HG03571 (cell line): ENCODE data around the gene SUGP2.

Source experiments
- ATAC-seq: cut with Tn5 transposase; IDR thresholded peaks from one replicate; pipeline ENCODE4 v1.9.1; 2021; ENCODE audit not compliant: unreplicated experiment

SUGP2 gene

DNA sequence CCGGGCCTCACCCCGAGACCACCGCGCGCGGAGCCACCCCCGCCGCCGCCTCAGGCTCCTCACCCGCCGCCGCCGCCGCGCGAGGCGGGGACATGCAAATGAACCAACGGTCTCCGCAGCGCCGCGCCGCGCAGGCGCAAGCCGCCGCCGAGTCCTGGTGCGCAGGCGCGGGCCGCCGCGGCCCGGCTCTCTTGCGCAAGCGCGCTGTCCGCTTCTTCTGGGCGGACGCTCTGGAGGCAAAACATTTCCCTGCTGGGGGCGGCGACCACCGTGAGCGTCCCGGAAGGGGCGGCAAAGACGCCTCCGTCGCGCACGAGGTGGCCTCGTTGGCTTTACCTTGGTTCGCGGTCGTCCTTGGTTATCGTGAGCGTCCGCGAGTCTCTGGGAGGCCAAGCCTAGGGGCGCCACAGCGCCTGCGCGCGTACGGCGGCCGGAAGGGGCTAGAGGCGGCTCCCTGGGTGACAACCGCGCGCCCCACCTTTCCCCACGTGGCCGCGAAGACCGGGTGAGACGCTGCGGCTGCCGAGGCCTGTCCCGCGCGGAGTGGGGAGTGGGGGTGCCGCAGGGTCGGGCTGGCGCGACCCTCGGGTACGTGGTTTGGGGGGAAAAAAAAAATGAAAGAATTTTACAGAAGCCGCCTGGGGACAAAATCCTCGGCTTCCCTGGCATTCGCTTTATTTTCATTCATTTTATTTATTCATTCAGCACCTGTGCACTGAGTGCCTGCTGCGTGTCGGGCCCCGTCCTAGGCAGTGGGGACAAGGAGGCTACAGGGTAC is at the start of gene SUGP2, which contains the start of gene ARMC6:
Gene SUGP2 (minus strand): TSS at position 92 of the 778 bp plus-strand sequence. CDS start 2,446 bp downstream, outside the sequence.
Gene ARMC6 (plus strand): TSS at position 178 of the 778 bp plus-strand sequence. CDS start 607 bp downstream, outside the sequence.
- peak; percentile 67 for ATAC-seq

DNA sequence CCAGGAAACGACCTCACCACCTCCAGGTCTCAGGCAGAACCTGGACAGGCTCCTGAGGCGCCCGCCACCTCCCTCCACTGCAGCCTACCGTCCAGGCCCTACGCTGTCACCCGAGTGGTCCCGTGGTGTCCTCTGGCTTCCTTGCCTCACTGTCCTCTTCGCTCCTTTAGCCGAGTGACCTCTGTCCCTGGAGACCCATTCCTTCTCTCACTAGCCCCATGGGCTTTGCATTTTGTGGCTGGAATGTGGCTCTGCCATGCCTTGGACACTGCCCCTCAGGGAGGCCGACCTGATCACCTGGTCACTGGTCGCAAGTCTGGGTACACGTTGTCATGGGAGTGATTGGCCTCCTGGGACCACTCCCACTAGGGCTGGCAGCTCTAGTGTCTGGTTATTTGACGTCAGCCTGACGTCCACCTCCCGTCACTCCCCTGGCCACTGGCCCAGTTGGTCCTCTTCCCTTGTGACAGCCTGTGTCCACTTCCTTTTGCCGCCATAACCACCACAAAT is 48.4 kb upstream of the SUGP2 start:
- no peak for ATAC-seq

DNA sequence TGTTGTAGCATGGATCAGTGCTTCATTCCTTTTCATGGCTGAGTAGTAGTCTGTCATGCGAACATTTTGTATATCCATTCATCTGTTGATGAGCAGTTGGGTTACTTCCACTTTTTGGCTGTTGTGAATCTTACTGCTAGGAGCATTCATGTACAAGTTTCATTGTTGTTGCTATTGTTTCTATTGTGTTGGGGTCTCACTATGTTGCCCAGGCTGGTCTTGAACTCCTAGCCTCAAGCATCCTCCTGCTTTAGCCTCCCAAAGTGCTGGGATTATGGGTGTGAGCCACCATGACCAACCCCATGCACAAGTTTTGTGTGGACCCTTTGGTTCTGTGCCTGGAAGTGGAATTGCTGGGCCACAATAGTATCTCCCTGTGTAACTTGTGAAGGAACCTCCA is 46.3 kb upstream of the SUGP2 start:
- ATAC-seq: no peak

DNA sequence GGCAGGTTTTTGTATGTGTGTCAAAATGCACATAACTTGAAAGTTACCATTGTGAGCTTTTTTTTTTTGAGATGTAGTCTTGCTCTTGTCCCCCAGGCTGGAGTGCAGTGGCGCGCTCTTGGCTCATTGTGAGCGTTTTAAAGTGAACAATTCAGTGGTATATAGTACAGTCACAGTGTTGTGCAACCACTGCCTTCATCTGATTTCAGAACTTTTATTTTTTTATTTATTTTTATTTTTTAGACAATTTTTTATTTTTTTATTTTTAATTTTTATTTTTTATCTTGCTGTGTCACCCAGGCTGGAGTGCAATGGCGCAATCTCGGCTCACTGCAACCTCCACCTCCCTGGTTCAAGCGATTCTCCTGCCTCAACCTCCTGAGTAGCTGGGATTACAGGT is 45.5 kb upstream of the SUGP2 start:
- ATAC-seq: no peak

DNA sequence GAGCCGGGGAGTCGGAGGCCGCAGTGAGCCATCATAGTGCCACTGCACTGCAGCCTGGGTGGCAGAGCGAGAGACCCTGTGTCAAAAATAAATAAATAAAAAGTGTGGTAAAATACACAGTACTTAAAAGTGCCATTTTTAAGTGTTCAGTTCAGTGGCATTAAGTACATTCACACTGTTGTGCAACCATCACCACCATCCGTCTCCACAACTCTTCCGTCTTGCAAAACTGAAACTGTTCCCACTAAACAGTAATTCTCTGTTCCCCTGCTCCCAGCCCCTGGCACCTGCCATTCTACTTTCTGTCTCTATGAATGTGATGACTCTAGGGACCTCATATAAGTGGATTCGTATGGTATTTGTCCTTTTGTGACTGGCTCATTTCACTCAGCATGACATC is 43.8 kb upstream of the SUGP2 start:
- no peak for ATAC-seq

DNA sequence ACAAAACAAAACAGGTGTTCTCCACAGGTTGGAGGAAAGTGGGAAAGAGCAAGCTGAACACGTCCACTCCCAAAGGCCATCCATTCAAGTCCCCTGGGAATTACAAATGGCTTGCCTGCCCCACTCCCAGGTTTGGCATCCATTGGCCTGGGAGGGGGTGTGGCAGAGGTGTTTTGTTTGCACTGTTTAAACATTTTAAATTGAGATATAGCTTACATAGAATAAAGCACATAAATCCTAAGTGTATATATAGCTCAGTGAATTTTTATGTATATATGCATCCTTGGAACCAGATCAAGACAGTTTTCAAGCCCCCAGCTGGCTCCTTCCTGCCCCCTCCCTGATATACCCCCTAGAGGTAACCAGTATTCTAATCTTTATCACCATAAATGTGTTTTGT is 43.2 kb upstream of the SUGP2 start:
- ATAC-seq: no peak

DNA sequence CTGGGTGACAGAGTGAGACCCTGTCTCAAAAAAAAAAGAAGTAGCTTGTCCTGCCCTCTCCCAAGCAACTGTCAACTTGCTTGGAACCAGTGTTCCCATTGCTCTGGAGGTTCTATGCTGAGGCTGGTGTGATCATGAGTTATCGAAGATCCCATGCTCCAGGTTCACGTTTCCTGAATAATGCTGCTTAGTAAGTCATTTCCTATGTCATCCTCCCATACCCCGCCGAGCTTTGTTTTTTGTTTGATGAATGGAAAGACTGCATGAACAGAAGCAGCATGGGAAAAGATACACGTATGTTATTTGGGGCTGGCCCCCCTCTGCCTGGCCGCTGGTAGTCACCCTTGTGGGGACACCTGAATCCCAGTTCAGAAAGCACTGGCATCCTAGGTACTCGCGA is 41.8 kb upstream of the SUGP2 start:
- ATAC-seq: no peak

DNA sequence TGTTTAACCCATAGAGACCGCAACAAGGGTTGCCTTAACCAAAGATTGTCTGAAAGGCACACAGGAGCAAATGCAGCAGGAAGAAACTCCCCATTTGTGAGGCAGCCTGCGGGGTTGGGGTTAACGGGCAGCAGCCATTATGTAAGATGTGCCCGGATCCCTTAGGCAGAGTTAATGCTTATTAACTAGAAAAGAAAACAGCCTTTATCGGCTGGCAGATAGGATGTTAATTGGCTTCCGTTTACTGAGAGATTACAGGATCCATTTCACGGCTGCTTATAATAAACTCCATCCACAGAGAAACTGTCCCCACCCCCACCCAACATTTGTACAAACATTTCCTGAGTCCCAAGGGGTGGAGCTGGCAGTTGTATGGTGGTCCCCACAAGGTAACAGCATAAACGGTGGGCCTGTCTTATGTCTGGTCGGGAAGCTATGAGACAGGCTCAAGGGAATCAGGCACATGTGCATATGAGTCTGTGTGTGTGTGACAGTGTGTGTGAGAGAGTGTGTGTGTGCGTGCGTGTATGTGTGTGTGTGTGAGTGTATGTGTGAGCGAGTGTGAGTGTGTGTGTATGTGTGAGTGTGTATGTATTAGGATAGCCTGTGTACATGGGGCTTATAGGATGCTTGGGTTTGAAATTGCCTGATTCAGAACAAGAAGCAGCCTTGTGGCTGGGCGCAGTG is 41.0 kb upstream of the SUGP2 start:
- ATAC-seq: no peak

DNA sequence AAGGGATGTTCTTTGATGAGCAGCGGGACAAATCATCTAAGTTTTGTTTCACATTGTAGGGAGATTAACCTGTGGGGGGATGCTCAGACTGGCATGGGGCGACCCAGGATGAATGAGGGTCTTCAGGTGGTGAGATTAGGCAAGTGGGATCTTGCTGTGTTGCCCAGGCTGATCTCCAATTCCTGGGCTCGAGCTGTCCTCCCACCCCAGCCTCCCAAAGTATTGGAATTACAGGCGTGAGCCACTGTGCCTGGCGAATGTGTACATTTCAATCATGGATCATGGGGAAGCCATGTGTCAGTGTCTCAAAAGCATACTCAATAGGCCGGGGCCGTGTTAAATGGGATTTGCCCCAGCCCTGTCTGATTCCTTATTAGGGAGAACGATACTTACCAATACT is 38.6 kb upstream of the SUGP2 start:
- ATAC-seq: no peak

DNA sequence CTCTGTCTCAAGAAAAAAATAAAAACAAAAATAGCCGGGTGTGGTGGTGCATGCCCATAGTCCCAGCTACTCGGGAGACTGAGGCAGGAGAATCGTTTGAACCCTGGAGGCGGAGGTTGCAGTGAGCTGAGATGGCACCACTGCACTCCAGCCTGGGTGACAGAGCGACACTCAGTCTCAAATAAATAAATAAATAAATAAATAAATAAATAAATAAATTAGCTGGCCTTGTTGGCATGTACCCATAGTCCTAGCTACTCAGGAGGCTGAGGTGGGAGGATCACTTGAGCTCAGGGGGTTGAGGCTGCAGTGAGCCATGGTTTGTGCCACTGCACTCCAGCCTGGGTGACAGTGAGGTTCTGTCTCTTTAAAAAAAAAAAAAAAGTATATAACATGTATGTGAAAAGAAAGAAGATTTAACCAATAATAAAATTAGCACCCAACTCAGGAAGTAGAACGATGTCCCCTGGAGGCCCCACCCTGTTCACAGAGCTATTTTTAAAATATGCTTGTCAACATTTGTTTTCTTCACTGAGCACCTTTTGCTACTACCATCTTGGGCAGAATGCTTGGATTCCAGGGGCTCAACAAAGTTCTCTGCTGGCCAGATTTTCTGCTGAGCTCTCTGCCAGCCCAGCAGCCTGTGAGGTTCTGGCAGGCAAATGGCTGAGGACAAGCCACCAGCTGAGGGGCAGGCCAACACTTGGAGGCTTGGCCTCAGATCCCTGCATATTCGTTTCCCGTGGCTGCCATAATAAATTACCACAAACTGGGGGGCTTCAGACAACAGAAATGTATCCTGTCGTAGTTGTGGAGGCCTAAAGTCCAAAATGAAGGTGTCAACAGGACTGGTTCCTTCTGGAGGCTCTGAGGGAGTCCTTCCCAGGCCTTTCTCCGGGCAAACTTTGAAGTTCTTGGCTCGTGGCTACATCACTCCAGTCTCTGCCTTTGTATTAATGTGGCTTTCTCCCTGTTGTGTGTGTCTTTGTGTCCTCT is 35.6 kb upstream of the SUGP2 start:
- no peak for ATAC-seq

DNA sequence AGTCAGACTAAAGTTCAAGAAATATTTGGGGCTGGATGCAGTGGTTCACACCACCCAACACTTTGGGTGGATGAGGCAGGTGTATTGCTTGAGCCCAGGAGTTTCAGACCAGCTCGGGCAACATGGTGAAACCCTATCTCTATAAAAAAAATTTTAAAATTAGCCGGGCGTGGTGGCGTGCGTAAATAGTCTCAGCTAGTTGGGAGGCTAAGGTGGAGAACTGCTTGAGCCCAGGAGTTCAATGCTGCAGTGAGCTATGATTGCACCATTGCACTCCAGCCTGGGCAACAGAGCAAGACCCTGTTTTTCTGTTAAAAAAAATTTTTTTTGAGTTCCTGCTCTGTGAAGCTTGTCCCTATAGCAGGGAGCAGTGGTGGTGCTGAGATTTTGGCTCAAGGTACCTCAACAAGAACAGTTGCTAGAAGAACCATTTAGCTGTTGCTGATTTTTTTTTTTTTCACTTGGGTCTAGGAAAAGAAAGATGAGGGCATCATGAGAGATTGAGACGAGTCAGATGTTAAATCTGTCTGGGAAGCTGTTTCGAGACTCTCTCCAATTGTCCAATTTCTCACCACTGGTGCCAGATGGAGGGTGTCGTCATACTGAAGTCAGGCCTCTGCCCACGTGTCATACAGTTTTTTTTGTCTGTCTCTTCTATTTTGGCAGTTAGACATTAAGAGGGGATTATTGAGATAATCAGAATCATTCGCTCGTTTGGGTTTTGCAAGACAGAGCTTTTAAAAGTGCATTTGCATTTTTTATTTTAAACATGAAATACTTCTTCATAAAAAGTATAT is 34.2 kb upstream of the SUGP2 start:
- ATAC-seq: no peak

DNA sequence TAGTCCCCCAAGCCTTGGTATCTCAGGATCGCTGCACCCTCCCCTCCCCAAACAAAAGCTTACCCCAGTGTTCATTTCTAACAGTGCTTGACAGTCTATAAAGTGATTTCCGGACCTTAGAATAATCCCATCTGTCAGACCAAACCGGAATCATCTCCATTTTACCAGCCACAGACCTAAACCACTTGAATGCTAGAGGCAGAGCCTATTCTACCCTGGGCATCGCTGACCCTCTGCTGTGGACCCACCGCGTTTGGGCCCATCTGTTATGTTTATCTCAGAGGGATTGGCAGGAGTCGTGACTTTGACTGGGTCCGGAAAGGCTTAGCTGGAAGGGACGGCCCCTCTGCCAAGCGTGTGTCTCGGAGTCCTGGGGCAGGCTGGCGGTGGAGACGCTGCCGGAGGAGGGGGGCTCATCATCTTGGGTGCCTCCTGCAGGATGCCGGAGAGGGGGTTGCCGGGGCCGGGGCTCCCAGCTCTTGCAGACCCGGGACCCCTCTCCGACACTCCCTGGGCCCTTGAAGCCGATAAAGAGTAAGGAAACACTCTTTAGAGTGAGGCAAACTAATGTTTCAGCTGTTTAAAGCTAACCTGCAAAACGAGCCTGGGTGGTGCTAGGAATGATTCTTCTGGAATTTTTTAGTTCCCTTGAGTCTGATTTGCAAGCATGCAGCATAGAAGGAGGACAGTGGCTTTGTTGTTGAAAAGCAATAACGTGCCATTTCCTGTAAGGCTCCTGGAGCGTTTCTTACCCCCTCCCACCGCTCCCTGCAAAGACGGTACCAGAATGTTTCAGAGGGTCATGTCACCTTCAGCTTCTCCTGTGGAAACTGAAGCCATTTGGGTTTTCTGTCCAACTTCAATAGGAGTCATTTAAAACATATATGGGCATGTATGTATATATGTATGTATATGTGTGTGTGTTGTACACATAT is 31.8 kb upstream of the SUGP2 start:
- no peak for ATAC-seq

DNA sequence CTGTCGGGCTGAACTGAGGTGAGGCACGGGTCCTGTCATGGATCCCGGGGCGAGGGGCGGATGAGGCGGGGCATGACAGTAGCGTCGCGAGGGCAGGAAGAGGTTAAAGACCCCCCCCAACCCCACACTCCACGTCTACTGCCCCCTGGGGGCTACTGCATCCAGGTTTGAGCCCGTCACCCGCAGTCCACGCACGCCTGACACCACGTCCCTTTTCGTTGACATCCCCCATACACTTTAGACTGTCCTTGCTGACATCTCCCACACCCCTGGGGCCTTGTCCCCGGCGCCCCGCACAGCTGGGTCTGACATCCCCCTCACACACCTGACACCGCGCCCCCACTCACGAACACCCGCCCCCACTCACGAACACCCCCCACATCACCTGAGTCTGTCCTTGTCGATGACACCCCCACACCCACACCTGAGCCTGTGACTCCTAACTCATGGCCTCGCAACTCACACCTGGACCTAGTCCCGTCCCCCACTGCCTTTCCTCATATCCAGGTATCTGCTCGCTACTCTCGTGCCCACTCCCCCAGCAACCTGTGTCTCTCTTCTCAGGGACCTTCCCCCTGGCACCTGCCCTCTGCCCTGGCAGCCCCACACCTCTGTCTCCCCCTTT is 30.9 kb upstream of the SUGP2 start:
- ATAC-seq: no peak

DNA sequence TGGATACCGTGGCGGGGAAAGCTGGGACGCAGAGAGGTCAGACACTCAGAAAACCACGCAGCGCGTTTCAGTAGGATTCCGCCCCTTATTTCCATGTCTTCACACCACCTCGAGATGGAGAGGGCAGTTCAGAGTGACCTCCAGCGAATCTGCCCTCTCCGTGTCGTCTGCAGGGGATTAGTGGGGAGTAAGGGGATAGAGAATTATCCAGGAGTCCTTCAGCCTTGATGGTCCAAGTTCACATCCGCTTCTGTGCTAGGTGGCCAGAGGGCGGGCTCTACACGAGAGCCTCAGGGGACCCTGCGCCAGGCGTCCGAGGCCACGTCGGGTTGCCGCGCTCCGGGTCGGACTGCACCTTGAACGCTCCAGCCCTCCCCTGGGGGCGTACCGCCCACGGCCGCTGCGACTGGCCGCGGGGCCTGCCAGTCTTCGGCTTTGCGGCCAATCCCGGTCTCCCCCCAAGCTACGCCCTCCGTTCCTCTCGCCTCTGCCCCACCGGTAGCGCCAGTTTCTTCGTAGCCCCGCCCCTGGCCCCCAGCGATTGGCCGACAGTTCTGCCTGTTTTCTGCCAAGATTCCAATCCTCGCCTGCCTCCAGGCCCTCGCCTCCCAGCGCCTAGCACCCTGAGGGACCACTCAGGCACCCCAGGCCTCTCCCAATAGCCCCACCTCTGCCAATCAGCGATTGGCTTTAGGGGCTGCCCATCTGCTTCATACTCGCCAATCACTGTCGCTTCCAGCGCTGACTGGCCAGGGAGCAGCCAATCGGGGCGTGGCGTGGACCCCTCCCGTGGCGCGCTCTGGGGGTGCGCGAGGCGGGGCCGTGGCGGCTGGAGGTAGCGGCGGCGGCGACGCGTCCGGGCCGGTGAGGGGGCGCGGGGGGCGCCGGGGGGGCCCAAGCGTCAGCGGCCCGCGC is 30.1 kb upstream of the SUGP2 start, which contains the start of gene SLC25A42:
Gene SLC25A42 (plus strand): TSS at position 812 of the 915 bp plus-strand sequence. CDS start 32,131 bp downstream, outside the sequence.
- peak; percentile 87 for ATAC-seq

DNA sequence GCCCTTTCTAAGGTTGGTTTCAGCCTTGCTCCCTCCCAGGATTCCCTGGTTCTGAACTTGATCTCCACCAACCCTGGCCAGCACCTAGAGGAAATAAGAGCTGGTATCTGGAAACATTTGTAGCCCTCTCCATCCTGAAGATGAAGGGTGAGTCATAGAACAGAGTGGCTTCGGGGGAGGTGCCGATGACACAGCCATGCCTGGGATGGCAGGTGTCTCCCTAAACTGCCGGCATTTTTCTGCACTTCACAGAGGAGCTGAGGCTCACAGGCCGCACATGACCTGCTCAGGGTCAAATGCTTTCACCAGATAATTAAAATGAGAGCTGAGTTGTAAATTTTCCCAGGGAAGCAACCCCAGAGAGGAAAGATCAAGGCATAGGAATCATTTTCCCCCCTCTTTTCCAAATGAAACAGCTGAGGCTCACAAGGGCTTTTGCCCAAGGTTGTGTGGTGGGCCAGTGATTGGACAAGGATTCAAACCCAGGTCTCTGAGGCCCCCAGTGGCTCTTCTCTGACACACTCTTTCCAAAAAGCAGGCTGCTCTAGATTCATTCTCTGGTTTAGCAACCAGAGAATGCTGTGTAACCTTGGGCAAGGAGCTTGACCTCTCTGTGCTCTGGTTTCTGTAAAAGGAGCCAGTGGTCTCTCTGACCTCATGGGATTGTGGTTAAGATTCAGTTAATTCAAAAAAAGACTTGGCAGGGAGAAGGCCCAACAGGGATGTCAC is 29.3 kb upstream of the SUGP2 start:
- no peak for ATAC-seq

DNA sequence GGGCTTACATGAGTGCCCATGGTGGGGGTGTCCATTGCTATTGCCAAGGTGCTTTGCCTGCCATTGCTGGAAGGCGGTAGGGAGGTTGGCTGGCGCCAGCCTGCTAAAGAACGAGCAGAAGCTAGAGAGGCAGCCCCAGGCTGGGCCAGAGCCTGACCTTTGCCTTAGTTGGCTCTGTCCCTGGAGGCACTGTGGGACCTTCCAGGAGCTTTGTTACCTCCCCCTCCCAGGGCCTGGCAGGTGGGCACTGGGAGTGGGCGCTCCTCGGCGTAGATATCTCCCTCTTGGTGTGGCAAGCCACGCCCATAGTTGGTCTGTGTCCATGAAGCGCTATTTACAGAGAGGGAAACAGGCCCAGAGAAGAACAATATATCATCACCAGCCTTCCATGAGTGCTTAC is 28.2 kb upstream of the SUGP2 start:
- ATAC-seq: no peak
